Upper lobe of left lung (tissue), 4 donors: ENCODE data around the gene SLC9A7.

Experiments
- CTCF ChIP-seq, 6 experiments: fragments of 450-650 bp in 4 of 6; fragments of 200-600 bp in 2 of 6; sonication (generic) in 2 of 6; IDR thresholded peaks; one replicate each; pipeline ENCODE4 v1.5.1; 2016 to 2019; ENCODE audit warnings: antibody characterized with exemption in 6 of 6
- EP300 ChIP-seq, 4 donors: sonication (generic); formaldehyde crosslinking; IDR thresholded peaks; one replicate each; pipeline ENCODE4 v1.5.1; 2017; ENCODE audit warnings: antibody characterized with exemption in 4 of 4, control low read depth in 2 of 4
- POLR2A ChIP-seq, 4 donors: fragments of 450-650 bp; IDR thresholded peaks; one replicate each; pipeline ENCODE4 v1.5.1; 2016 to 2017; ENCODE audit warnings: antibody characterized with exemption in 4 of 4, mild to moderate bottlenecking in 2 of 4

- TF ChIP-seq CTCF (IDR thresholded peaks at IDR 0.05) = no peak
- no peak for TF ChIP-seq EP300 (IDR thresholded peaks at IDR 0.05)
- no peak for TF ChIP-seq POLR2A (IDR thresholded peaks at IDR 0.05)
Observed at GRCh38 chrX:46805270-46805669, 46.4 kb upstream of the SLC9A7 start.
